ENCODE measurements around the gene SKIL.

The SKIL gene

GRCh38 chr3:170442947-170443346, 85.4 kb downstream of the SKIL start:
- DNase-seq, result no peak

GRCh38 chr3:170443457-170443856, 85.9 kb downstream of the SKIL start:
- DNase-seq, result no peak
